Daoy (cell line): ENCODE measurements around the gene KRT79. TPM values are rescaled to one million over a fixed set of nuclear protein-coding genes. Genes with fewer than 3 reads are reported as not detected.
"Not testable (repeated sequence)": the region's sequence is repeated elsewhere in the genome, so short reads cannot be mapped to it uniquely, and the experiment has no call there.

Source experiments
- DNase-seq: peaks from one replicate; pipeline ENCODE4 v3.0.0-alpha.2; 2015; ENCODE audit warnings: low read depth
- total RNA-seq: library from RNA; depleted of rRNA; stranded (reverse); fragments of >200 nt; shearing (Covaris generic); gene quantifications from 2 replicates; pipeline ENCODE4 v1.2.3, GENCODE V29; 2014

KRT79 gene
- total RNA-seq, 1 experiment from 2014 or later: 2.6 TPM

- peak; percentile 48 for DNase-seq
Measured at GRCh38 chr12:52860102-52860823, 26.2 kb upstream of the KRT79 start.

- no peak for DNase-seq
Measured at GRCh38 chr12:52857500-52857899, 23.4 kb upstream of the KRT79 start.

- no peak for DNase-seq
Measured at GRCh38 chr12:52856787-52857186, 22.7 kb upstream of the KRT79 start.

- DNase-seq: not testable (repeated sequence)
Measured at GRCh38 chr12:52856077-52856476, 22.0 kb upstream of the KRT79 start.

- no peak for DNase-seq
Measured at GRCh38 chr12:52851787-52852186, 17.7 kb upstream of the KRT79 start.

GRCh38 chr12:52850681-52851080 lies 16.6 kb upstream of the KRT79 start:
- no peak for DNase-seq

GRCh38 chr12:52849511-52849910 lies 15.4 kb upstream of the KRT79 start:
- DNase-seq: no peak

GRCh38 chr12:52848661-52849255 lies 14.6 kb upstream of the KRT79 start, which contains the start of gene KRT78:
Gene KRT78, minus strand, starts transcription at chr12:52848994. Its CDS starts 64 bp downstream, at chr12:52848930.
- DNase-seq: no peak

GRCh38 chr12:52847335-52848102 lies 13.4 kb upstream of the KRT79 start:
- peak; percentile 91 for DNase-seq

- DNase-seq: no peak
Measured at GRCh38 chr12:52846356-52846970, 12.4 kb upstream of the KRT79 start.

GRCh38 chr12:52845946-52846345 lies 11.8 kb upstream of the KRT79 start:
- no peak for DNase-seq

GRCh38 chr12:52844386-52844785 lies 10.3 kb upstream of the KRT79 start:
- DNase-seq: no peak

GRCh38 chr12:52839436-52840105 lies 5.5 kb upstream of the KRT79 start:
- DNase-seq: no peak

- no peak for DNase-seq
Measured at GRCh38 chr12:52838609-52839435, 4.7 kb upstream of the KRT79 start.

- peak; percentile 51 for DNase-seq
Measured at GRCh38 chr12:52837781-52838608, 3.9 kb upstream of the KRT79 start.

- DNase-seq: peak; percentile 96
Measured at GRCh38 chr12:52837413-52837741, 3.3 kb upstream of the KRT79 start.

GRCh38 chr12:52836491-52837412 lies 2.6 kb upstream of the KRT79 start:
- peak; percentile 53 for DNase-seq

GRCh38 chr12:52836042-52836466 lies 1.9 kb upstream of the KRT79 start:
- DNase-seq: peak; percentile 97
